ENCODE data around the gene WWC2.

Gene WWC2

DNA sequence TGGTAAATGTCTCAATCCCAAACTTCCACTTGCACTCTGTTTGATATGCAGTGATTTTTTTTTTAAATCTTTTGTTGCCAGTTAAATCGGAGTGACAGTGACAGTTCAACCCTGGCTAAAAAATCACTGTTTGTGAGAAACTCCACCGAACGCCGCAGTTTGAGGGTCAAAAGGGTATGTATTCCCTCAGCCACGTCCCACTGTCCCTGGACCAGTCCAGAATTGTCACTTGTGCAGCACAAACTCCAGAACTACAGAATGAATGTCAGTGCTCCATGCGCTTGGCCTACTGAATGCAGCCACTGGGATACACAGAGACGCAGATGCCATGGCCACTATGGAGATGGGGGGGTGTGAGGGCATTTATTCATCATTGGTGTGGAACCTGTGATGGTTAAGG lies 186.8 kb downstream of the WWC2 start:
- H3K4me3 ChIP-seq (ENCODE audit: low read depth, low read length) = no peak overlapping the region
- DNase-seq (ENCODE audit: low read depth, low spot score) = no peak
- TF ChIP-seq, protein P1, sequence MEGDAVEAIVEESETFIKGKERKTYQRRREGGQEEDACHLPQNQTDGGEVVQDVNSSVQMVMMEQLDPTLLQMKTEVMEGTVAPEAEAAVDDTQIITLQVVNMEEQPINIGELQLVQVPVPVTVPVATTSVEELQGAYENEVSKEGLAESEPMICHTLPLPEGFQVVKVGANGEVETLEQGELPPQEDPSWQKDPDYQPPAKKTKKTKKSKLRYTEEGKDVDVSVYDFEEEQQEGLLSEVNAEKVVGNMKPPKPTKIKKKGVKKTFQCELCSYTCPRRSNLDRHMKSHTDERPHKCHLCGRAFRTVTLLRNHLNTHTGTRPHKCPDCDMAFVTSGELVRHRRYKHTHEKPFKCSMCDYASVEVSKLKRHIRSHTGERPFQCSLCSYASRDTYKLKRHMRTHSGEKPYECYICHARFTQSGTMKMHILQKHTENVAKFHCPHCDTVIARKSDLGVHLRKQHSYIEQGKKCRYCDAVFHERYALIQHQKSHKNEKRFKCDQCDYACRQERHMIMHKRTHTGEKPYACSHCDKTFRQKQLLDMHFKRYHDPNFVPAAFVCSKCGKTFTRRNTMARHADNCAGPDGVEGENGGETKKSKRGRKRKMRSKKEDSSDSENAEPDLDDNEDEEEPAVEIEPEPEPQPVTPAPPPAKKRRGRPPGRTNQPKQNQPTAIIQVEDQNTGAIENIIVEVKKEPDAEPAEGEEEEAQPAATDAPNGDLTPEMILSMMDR (IDR thresholded peaks at IDR 0.05; ENCODE audit: low read depth, low read length) = no peak
- in situ Hi-C loops (cut with HindIII; ENCODE audit: low sequenced_read_pairs) = no loop called here

DNA sequence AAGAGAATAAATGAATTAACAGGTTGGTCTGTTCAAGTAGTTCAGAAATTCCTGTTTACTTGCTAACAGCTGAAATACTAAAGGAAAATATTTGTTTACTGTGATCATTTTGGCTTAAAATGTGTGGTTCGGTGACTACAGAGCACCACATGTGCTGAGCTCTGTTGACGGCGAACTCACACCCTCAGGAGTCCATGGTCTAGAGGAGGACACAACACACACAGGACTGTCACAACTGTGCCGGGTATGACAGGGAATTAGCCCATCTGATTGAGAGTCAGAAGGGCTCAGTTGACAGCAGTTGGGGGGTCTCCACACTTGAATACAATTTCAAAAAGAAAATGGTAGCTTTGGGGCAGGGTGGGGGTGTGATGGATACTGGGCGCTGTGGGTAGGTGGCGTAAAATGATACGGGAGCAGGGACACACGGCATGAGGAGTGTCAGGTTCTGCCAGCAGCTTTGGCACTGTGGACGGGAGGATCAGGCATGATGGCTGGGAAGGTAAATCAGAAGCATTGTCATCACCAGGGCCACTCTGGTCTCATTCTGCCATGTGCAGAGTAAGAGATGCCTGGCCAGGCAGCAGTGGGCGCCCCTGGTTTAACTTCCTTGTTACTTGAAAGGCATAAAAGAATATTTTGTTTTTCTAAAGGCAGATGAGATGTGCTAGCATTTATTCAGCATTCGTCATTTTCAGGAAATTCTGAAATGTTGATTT lies 187.7 kb downstream of the WWC2 start:
- DNase-seq (ENCODE audit: low read depth, low spot score) = no peak
- in situ Hi-C loops (cut with HindIII; ENCODE audit: low sequenced_read_pairs) = no loop called here
- no peak overlapping the region for H3K4me3 ChIP-seq (ENCODE audit: low read depth, low read length)
- TF ChIP-seq, protein P1 (IDR thresholded peaks at IDR 0.05; ENCODE audit: low read depth, low read length) = no peak

DNA sequence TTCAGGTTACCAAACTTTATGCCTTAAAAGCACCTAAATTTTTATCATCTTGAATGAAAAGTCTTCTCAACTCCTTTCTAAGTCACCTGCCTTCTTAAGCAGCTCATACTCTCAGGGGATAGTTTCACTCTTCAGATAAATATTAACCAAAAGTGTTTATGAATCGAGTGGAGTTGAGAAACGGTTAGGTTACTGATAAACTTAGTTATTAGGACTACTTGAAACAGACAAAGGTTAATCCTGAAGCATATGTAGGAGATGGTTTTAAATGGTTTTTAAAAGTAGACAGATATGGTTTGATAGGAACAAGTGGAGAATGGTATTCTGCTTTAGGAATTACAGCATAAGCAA lies 188.2 kb downstream of the WWC2 start:
- H3K4me3 ChIP-seq (ENCODE audit: low read depth, low read length) = no peak overlapping the region
- in situ Hi-C loops (cut with HindIII; ENCODE audit: low sequenced_read_pairs) = no loop called here
- no peak for DNase-seq (ENCODE audit: low read depth, low spot score)
- TF ChIP-seq, protein P1 (IDR thresholded peaks at IDR 0.05; ENCODE audit: low read depth, low read length) = no peak

DNA sequence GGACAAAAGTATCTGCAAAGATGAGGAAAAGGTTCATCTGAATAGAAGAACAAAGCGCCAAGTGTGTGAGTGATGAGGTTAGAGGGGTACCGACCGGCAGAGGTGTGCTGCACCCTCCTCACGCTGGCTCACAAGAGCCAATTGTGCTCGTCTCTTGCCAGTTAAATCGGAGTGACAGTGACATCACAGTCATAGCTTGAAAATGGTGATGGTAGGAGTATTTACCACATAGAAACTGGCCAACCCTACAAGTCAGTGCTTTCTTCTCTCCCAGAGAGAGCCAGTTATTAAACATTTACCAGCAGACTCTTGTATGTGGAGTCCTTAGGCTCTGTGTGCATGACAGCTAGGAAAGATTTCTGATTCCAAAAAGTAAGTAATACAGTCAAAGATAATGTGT lies 188.6 kb downstream of the WWC2 start:
- in situ Hi-C loops (cut with HindIII; ENCODE audit: low sequenced_read_pairs) = no loop called here
- TF ChIP-seq, protein P1 (IDR thresholded peaks at IDR 0.05; ENCODE audit: low read depth, low read length) = no peak
- H3K4me3 ChIP-seq (ENCODE audit: low read depth, low read length) = no peak overlapping the region
- no peak for DNase-seq (ENCODE audit: low read depth, low spot score)

DNA sequence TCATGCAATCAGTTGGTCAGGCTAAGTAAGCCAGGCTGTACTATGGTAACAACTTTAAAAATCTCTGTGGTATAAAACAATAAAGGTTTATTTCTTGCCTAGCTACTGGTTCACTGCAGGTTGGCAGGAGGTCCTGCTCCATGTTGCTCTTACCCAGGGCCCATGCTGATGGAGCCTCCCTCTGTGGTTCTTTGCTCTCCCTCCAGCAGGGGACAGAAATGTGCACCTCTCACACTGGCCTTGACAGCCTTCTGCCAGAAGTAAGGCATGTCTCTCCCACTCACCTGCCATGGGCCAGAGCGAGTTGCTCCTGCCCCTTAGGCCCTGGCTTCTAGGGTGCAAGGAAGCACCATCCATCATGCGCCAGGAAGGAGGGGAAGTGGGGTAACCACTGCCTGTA lies 189.9 kb downstream of the WWC2 start:
- in situ Hi-C loops (cut with HindIII; ENCODE audit: low sequenced_read_pairs) = no loop called here
- H3K4me3 ChIP-seq (ENCODE audit: low read depth, low read length) = no peak overlapping the region
- DNase-seq (ENCODE audit: low read depth, low spot score) = no peak
- TF ChIP-seq, protein P1 (IDR thresholded peaks at IDR 0.05; ENCODE audit: low read depth, low read length) = no peak

DNA sequence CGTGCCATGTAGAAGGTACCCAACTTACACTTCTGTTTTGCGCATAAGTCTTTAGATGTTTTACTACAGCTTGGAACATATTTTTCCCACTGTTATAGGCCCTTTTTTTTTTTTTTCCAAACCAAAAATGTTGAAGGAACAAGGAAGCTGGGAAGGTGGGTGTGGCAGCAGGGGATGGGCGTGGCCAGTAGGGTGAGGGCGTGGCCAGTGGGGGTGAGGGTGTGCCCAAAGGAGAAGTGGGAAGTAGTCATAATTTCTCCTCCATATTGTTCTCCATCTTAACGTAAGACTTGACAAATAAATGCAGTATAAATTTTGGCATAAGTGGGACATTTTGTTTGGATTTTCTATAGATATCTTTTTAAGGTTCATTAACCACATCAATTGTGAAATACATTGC lies 190.6 kb downstream of the WWC2 start:
- no peak for DNase-seq (ENCODE audit: low read depth, low spot score)
- no peak overlapping the region for H3K4me3 ChIP-seq (ENCODE audit: low read depth, low read length)
- in situ Hi-C loops (cut with HindIII; ENCODE audit: low sequenced_read_pairs) = no loop called here
- TF ChIP-seq, protein P1 (IDR thresholded peaks at IDR 0.05; ENCODE audit: low read depth, low read length) = no peak
